AG09319 (cell line): ENCODE results near the gene PLXDC2.

Experiments
- DNase-seq: peaks from one replicate; pipeline ENCODE4 v3.0.0-alpha.2; 2010; ENCODE audit warnings: low read depth; ENCODE audit errors: extremely low read depth
- TF ChIP-seq, protein P1 (sequence below): IDR thresholded peaks from 2 replicates; pipeline ENCODE4 v1.5.1; 2011; ENCODE audit warnings: low read depth, mild to moderate bottlenecking, inconsistent platforms, low read length, moderate library complexity

The PLXDC2 gene

DNA sequence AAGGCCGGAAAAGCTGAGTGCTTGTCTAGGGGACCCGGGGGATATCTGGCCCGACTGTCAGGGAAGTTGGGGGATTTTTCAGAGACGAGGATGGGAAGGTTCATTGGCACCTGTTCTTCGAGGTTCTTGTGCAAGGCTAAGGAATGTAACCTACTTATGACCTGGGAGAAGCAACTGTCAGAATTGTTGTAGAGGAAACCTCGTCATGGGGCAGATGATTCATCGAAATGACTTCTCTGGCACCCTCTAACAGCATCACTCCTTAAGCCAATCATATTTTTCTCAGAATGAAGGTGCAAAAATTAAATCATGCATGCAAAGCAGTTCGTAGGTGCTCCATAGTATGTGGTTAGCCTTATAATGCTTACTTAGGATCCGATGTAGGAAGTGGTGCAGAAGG is 58.6 kb downstream of the PLXDC2 start:
- TF ChIP-seq, protein P1, sequence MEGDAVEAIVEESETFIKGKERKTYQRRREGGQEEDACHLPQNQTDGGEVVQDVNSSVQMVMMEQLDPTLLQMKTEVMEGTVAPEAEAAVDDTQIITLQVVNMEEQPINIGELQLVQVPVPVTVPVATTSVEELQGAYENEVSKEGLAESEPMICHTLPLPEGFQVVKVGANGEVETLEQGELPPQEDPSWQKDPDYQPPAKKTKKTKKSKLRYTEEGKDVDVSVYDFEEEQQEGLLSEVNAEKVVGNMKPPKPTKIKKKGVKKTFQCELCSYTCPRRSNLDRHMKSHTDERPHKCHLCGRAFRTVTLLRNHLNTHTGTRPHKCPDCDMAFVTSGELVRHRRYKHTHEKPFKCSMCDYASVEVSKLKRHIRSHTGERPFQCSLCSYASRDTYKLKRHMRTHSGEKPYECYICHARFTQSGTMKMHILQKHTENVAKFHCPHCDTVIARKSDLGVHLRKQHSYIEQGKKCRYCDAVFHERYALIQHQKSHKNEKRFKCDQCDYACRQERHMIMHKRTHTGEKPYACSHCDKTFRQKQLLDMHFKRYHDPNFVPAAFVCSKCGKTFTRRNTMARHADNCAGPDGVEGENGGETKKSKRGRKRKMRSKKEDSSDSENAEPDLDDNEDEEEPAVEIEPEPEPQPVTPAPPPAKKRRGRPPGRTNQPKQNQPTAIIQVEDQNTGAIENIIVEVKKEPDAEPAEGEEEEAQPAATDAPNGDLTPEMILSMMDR, result no peak
- DNase-seq, result no peak

DNA sequence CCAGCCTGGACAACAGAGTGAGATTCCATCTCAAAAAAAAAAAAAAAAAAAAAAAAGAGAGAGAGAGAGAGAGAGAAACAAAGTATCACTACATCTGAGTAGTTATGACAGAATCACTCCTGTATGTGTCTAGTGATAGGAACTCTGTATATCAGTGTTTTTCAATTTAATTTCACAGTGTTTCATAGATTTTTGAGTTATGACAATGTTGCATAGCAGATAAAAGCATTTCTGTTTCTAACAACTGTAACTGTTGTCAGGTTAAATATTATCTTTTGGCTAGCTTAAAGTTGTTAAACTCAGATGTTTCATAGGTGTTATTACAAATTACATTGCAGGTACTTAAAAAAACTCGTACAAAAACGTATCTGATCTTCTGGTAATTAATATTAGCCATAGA is 60.3 kb downstream of the PLXDC2 start:
- TF ChIP-seq, protein P1, result no peak

DNA sequence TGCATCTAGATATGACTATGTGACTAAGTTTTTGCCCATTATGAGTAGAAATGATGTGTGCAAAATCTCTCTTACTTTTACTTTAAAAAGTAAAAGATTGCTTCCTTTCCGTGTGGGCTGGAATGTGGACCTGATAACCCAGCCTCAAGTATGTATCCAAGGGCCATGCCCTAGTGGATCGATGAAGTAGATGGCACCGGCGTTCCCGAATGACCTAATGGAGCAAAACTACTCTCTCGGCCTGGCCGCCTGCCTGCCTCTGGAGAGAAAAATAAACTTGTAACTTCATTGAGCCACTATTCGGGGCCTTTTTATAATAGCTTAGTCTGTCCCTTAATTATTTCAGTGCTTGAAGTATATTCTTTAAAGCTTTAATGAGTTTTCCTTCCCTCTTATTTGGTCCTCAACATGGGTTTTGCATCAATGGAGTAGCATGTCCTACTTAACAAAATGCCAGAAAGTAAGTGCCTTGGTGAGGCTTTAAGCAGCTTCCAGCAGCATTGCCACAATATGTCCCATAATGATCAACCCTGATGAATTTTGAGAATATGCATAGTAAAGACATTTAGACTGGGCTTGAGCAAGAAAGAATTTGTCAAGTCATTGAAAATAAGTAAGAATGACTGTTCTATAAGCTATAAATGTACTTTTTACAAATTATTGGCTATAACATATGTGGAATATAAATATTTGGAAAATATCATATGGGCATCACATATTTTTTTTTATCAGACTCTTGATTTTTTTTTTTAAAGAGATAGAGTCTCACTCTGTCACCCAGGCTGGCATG is 61.4 kb downstream of the PLXDC2 start:
- TF ChIP-seq, protein P1, result no peak
- no peak for DNase-seq

More for the DNA sequence above, 60.3 kb downstream of the PLXDC2 start:
- no peak for DNase-seq

DNA sequence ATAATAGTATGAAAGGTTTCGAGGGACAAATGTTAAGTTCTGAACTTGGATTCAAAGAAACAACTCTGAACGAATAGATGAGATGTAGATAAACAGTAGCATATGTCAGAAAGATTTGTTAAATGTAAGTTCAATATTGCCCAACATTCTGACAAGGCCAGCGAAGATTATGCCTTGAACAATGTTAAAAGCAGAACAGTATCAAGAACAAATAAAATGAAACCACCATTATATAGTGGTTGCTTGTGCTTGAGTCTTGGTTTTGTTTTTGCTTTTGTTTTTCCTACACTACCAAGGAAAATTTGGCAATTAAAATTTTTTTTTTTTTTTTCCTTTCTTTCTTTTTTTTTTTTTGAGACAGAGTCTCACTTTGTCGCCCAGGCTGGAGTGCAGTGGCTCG is 66.4 kb downstream of the PLXDC2 start:
- DNase-seq, result no peak
- TF ChIP-seq, protein P1, result no peak

DNA sequence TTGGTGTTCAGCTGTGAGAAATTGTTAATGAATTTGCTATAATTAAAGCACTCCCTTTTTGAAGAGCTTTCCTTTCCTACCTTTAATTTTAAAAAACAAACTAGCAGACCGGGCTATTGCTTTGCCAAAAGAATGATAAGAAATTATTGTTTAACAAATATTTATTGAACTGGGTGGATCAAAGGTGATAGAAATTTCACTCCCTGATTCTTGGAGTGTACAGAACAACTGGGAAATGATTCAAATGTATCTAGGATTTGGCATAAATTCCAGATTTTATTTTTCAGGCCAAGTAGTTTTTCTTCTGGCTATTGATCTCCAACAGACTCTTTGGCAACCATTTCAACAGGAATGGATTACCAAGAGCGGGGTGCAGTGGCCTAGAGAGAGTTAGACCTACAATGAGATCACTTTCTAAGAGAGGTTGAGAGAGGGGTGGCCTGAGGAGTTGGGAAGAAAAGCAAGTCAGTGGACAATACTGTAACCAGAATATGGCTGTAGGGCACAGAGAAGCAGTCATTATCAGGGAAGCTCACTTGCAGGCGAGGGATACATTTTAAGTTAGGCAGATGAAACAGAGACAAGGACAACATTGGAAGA is 71.9 kb downstream of the PLXDC2 start:
- DNase-seq, result no peak
- TF ChIP-seq, protein P1, result no peak

DNA sequence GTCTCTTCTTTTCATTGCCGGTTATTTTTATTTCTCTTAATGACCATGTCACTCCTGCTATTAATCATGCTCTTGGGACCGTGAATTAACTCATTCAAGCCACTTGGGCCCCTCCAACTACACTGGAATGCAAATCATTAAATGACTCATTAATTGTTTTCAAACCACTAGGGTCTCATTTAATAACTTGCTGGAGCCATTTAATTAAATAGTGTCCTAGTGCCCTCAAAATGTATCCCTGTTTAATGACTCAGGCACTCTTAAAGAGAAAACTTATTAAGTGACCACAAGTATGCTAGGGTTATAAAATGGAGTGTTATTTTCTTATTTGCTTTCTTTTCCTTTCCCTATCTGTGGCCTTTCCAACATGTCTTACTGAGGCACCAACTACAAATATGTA is 73.0 kb downstream of the PLXDC2 start:
- TF ChIP-seq, protein P1, result no peak
- DNase-seq, result no peak

DNA sequence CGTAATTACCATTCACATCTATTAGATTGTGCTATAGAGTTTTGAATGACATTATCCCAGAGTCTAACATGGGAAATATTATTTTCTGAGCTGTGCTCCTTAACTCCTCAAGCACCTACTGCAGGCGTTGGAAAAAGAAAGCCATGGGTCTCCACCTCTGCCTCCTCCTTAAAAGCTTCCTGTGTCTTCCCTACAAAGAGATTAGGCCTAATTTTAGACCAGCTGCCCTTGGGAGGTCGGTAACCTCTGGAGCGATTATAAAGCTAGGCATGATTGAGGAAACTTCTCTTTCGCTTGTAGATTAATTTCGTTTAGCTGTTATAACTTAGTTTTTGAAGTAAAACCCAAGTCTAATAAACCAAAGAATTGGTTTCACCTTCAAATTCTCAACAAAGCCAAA is 75.2 kb downstream of the PLXDC2 start:
- no peak for DNase-seq
- TF ChIP-seq, protein P1, result no peak
